ENCODE measurements around the gene IGLL1.

The IGLL1 gene

GRCh38 chr22:23569291-23569690 is 10.8 kb downstream of the IGLL1 start:
- Histone ChIP-seq H3K36me3 (replicated peaks; ENCODE audit: insufficient read depth, low read length) (no peaks in the 10 kb centered on the region), H3K9me3 (replicated peaks; ENCODE audit: insufficient read depth, low read length) (no peaks in the 10 kb centered on the region), H2AFZ (ENCODE audit: low read length) (no peak overlapping the region), H3K27me3 (replicated peaks; ENCODE audit: insufficient read depth, low read length) (peaks cover 43% of the 10 kb centered on the region), H4K20me1 (ENCODE audit: insufficient read depth, low read length) (no peaks in the 10 kb centered on the region), H3K9me2 (replicated peaks; ENCODE audit: insufficient read depth, low read length) (no peaks in the 10 kb centered on the region), H3K79me2 (ENCODE audit: low read length) (no peaks in the 10 kb centered on the region), H3K4me2 (ENCODE audit: low read depth, low read length) (no peak overlapping the region), H3K4me3 (ENCODE audit: low read length) (no peak overlapping the region), H3K9ac (ENCODE audit: low read length) (no peak overlapping the region), H3K4me1 (ENCODE audit: low read length) (no peaks in the 10 kb centered on the region), H3F3A (ENCODE audit: insufficient read depth, low read length) (no peaks in the 10 kb centered on the region), H3K27ac (ENCODE audit: low read length) (no peak overlapping the region)
- TF ChIP-seq EZH2 (optimal IDR thresholded peaks at IDR 0.05; ENCODE audit: low read depth, low read length): no peak
- TF ChIP-seq CTCF (IDR thresholded peaks at IDR 0.05; ENCODE audit: low read length): no peak
- no peak for TF ChIP-seq EZH2phosphoT487 (IDR thresholded peaks at IDR 0.05; ENCODE audit: low read length)
- no peak for DNase-seq

GRCh38 chr22:23566705-23567475 is 13.2 kb downstream of the IGLL1 start:
- TF ChIP-seq EZH2phosphoT487 (IDR thresholded peaks at IDR 0.05; ENCODE audit: low read length) (no peak), EZH2 (optimal IDR thresholded peaks at IDR 0.05; ENCODE audit: low read depth, low read length) (no peak), CTCF (IDR thresholded peaks at IDR 0.05; ENCODE audit: low read length) (no peak)
- no peaks in the 10 kb centered on the region for H4K20me1 ChIP-seq (ENCODE audit: insufficient read depth, low read length)
- no peaks in the 10 kb centered on the region for H3K9me3 ChIP-seq (replicated peaks; ENCODE audit: insufficient read depth, low read length)
- no peaks in the 10 kb centered on the region for H3F3A ChIP-seq (ENCODE audit: insufficient read depth, low read length)
- H3K9ac ChIP-seq (ENCODE audit: low read length): no peak overlapping the region
- no peaks in the 10 kb centered on the region for H3K4me1 ChIP-seq (ENCODE audit: low read length)
- no peaks in the 10 kb centered on the region for H3K9me2 ChIP-seq (replicated peaks; ENCODE audit: insufficient read depth, low read length)
- no peak overlapping the region for H3K27ac ChIP-seq (ENCODE audit: low read length)
- no peak for DNase-seq
- no peak overlapping the region for H3K4me3 ChIP-seq (ENCODE audit: low read length)
- H3K27me3 ChIP-seq (replicated peaks; ENCODE audit: insufficient read depth, low read length): peaks cover 40% of the 10 kb centered on the region
- no peaks in the 10 kb centered on the region for H3K36me3 ChIP-seq (replicated peaks; ENCODE audit: insufficient read depth, low read length)
- H3K4me2 ChIP-seq (ENCODE audit: low read depth, low read length): peak overlapping the region; percentile 64; the same call in 1 of the 2 replicates
- no peaks in the 10 kb centered on the region for H3K79me2 ChIP-seq (ENCODE audit: low read length)
- H2AFZ ChIP-seq (ENCODE audit: low read length): no peak overlapping the region

GRCh38 chr22:23565915-23566704 is 14.0 kb downstream of the IGLL1 start:
- no peaks in the 10 kb centered on the region for H3K36me3 ChIP-seq (replicated peaks; ENCODE audit: insufficient read depth, low read length)
- H3K9ac ChIP-seq (ENCODE audit: low read length): no peak overlapping the region
- no peaks in the 10 kb centered on the region for H3K4me1 ChIP-seq (ENCODE audit: low read length)
- peak overlapping the region; percentile 47 for H3K4me3 ChIP-seq (ENCODE audit: low read length)
- no peak overlapping the region for H3K27ac ChIP-seq (ENCODE audit: low read length)
- no peaks in the 10 kb centered on the region for H3K79me2 ChIP-seq (ENCODE audit: low read length)
- H2AFZ ChIP-seq (ENCODE audit: low read length): peak overlapping the region; percentile 70; the same call in 1 of the 2 replicates
- H3K9me2 ChIP-seq (replicated peaks; ENCODE audit: insufficient read depth, low read length): no peaks in the 10 kb centered on the region
- no peaks in the 10 kb centered on the region for H3F3A ChIP-seq (ENCODE audit: insufficient read depth, low read length)
- TF ChIP-seq CTCF (IDR thresholded peaks at IDR 0.05; ENCODE audit: low read length): no peak
- peak; percentile 61 for TF ChIP-seq EZH2 (optimal IDR thresholded peaks at IDR 0.05; ENCODE audit: low read depth, low read length)
- TF ChIP-seq EZH2phosphoT487 (IDR thresholded peaks at IDR 0.05; ENCODE audit: low read length): no peak
- H3K9me3 ChIP-seq (replicated peaks; ENCODE audit: insufficient read depth, low read length): no peaks in the 10 kb centered on the region
- H3K27me3 ChIP-seq (replicated peaks; ENCODE audit: insufficient read depth, low read length): peaks cover 33% of the 10 kb centered on the region
- H4K20me1 ChIP-seq (ENCODE audit: insufficient read depth, low read length): no peaks in the 10 kb centered on the region
- DNase-seq: no peak
- peak overlapping the region; percentile 64 for H3K4me2 ChIP-seq (ENCODE audit: low read depth, low read length)
